ENCODE measurements around the gene UNC79.

The UNC79 gene

DNA sequence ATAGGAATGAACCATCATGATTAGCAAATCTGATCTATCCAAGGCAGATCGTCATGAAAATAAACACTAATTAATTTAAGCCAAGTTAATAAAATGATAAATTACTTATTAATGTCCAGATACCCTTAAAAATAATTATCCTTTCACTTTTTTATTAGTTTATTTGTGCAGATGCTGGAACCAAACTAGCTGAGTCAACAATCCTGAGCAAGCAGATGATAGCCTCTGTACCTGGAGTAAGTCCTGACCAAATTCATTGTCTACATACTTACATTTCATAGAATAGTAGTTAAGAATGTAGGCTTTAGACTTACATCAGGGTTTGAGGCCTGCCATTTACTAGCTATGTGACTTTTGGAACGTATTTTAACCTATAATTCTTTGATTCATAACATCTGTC, 251.7 kb downstream of the UNC79 start:
- Histone ChIP-seq H3K4me1 (ENCODE audit: control insufficient read depth, insufficient read depth, low read length) (peaks cover 10% of the 10 kb centered on the region), H3K27ac (ENCODE audit: insufficient read depth, low read depth, low read length, poor library complexity, severe bottlenecking) (no peak overlapping the region), H3K27me3 (ENCODE audit: control insufficient read depth, insufficient read depth, low read length, poor library complexity, severe bottlenecking) (no peaks in the 10 kb centered on the region), H3K9me3 (ENCODE audit: control insufficient read depth, low read length) (no peaks in the 10 kb centered on the region), H3K36me3 (ENCODE audit: control insufficient read depth, insufficient read depth, low read length) (no peaks in the 10 kb centered on the region), H3K4me3 (ENCODE audit: insufficient read depth, low read depth, low read length) (no peak overlapping the region)
- 100% methylated on average over 1 of the region's 2 CpGs; no CpG with 5 or more reads in 1 of the 2 experiments for WGBS, 2 experiments

DNA sequence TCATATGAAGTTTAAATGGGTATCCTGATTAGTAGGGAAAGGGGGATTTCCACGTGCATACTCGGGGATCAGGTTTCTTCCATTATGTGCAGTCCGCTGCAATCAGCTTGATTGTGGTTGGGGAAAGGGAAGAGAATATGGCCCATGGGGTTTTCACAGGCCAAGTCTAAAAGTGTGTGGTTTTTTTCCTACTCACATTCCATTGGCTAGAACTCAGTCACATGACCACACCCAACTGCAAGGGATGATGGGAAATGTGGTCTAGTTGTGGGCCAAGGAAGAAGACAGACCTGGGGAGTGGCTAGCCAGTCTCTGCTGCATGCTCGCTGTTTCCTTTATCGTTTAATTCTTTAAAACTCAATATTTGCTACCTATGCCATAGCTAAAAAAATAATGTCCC, 252.5 kb downstream of the UNC79 start:
- Histone ChIP-seq H3K9me3 (ENCODE audit: control insufficient read depth, low read length) (no peaks in the 10 kb centered on the region), H3K36me3 (ENCODE audit: control insufficient read depth, insufficient read depth, low read length) (no peaks in the 10 kb centered on the region), H3K27me3 (ENCODE audit: control insufficient read depth, insufficient read depth, low read length, poor library complexity, severe bottlenecking) (no peaks in the 10 kb centered on the region), H3K4me3 (ENCODE audit: insufficient read depth, low read depth, low read length) (no peak overlapping the region), H3K27ac (ENCODE audit: insufficient read depth, low read depth, low read length, poor library complexity, severe bottlenecking) (no peak overlapping the region), H3K4me1 (ENCODE audit: control insufficient read depth, insufficient read depth, low read length) (peaks cover 15% of the 10 kb centered on the region)
- WGBS, 2 experiments, result 86 to 90% methylated on average over 3 to 5 of the region's 5 CpGs

DNA sequence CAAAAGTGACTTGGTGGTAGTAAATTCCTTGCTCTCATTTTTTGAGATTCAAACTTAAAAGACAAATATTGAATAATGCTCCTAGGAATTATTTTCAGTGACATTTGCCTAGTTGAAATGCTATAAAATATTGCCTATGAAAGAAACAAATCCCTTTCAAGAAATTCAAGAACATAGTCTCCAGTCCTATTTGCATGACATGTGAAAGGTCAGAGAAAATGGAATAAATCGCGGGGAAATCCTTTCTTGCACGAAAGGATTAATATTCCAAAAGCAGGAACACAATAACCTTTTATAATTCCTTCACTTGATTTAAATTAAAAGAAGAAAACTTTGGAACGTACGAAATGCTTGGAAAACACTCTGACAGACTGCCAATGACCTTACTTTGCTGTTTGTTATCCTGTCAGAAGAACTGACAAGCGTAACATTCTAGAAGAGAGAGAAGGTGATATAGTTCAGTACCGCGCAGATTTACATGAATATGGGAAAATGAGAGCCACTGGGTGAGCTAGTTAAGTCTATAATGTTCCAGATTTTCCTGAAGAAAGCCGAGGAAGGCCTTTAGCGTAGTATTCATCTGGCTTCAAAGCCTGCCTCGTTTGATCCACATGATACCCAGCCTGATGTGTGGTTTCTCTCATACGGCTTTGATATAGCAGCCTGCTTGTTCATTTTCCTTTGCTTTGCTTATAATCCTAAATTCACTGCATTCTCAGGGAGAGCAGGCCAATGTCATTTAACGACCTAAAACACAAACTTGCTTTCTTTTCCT, 254.6 kb downstream of the UNC79 start:
- 88 to 91% methylated on average over 13 of the region's 13 CpGs for WGBS, 2 experiments
- H3K27ac ChIP-seq (ENCODE audit: insufficient read depth, low read depth, low read length, poor library complexity, severe bottlenecking), result no peak overlapping the region

DNA sequence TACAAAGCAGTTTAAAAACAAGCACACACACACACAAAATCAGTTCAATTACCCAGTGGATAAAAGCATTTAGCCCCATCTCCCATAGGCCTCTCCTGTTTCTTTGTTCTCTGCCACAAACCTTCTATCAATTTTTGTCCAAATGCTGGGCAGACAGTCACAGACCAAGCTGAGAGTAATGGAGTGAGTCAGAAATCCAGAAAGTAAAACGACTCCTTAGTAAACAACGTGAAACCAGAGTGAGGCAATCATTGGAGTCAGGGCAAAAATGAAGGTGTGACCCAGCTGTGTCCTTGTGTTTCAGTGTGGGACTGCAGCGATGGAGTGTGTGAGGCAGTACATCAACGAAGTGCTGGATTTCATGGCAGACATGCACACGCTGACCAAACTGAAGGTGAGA, 255.5 kb downstream of the UNC79 start:
- no peaks in the 10 kb centered on the region for H3K27me3 ChIP-seq (ENCODE audit: control insufficient read depth, insufficient read depth, low read length, poor library complexity, severe bottlenecking)
- peaks cover 32% of the 10 kb centered on the region for H3K4me1 ChIP-seq (ENCODE audit: control insufficient read depth, insufficient read depth, low read length)
- 83 to 90% methylated on average over 5 of the region's 5 CpGs for WGBS, 2 experiments
- H3K9me3 ChIP-seq (ENCODE audit: control insufficient read depth, low read length), result no peaks in the 10 kb centered on the region
- H3K36me3 ChIP-seq (ENCODE audit: control insufficient read depth, insufficient read depth, low read length), result no peaks in the 10 kb centered on the region
- no peak overlapping the region for H3K4me3 ChIP-seq (ENCODE audit: insufficient read depth, low read depth, low read length)
- H3K27ac ChIP-seq (ENCODE audit: insufficient read depth, low read depth, low read length, poor library complexity, severe bottlenecking), result no peak overlapping the region

More for the DNA sequence above, 254.6 kb downstream of the UNC79 start:
- Histone ChIP-seq H3K9me3 (ENCODE audit: control insufficient read depth, low read length) (no peaks in the 10 kb centered on the region), H3K27me3 (ENCODE audit: control insufficient read depth, insufficient read depth, low read length, poor library complexity, severe bottlenecking) (no peaks in the 10 kb centered on the region), H3K4me3 (ENCODE audit: insufficient read depth, low read depth, low read length) (no peak overlapping the region), H3K36me3 (ENCODE audit: control insufficient read depth, insufficient read depth, low read length) (no peaks in the 10 kb centered on the region), H3K4me1 (ENCODE audit: control insufficient read depth, insufficient read depth, low read length) (peaks cover 32% of the 10 kb centered on the region)

DNA sequence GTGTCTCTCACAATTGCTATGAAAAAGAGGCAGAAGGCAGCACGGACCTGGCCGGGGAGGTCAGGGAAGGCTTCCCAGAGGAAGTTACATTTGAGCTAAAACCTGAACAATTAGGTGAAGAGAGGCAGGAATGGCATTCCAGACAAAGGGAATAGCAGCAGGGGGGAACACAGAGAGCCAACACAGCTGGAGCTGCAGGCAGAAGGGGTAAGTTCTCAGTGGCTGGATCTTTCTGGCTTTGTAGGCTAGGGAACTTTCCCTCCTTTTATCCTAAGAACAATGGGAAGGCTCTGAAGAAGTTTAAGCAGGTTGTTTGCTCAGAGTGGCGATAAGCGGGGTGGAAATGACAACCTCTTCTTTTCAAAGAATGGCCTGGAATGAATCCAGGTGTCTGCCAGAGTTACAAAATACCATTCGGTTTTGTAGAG, 257.5 kb downstream of the UNC79 start:
- 3% methylated on average over 5 of the region's 5 CpGs for WGBS, 2 experiments
- Histone ChIP-seq H3K9me3 (ENCODE audit: control insufficient read depth, low read length) (no peaks in the 10 kb centered on the region), H3K27ac (ENCODE audit: insufficient read depth, low read depth, low read length, poor library complexity, severe bottlenecking) (peak overlapping the region; percentile 76), H3K36me3 (ENCODE audit: control insufficient read depth, insufficient read depth, low read length) (no peaks in the 10 kb centered on the region), H3K4me3 (ENCODE audit: insufficient read depth, low read depth, low read length) (no peak overlapping the region), H3K4me1 (ENCODE audit: control insufficient read depth, insufficient read depth, low read length) (peaks cover 42% of the 10 kb centered on the region), H3K27me3 (ENCODE audit: control insufficient read depth, insufficient read depth, low read length, poor library complexity, severe bottlenecking) (no peaks in the 10 kb centered on the region)

DNA sequence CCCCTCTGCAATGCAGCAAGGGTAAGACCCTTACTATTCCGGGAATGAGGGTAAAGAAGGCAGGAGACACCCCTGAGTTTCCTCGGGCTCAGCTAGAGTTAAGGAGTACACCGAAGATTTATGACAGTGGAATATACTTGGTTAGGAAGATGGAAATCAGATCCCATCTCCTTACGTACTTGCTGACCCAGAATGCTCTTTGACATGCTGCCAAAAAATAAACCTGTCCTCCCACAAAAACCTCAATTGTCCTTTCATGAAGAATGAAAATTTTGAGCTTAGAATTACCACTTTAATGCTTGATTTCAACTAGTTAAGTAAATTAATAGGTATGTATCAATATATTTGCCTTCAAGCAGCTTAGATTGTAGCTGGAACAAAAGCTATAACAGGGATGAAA, 258.1 kb downstream of the UNC79 start:
- peak overlapping the region; percentile 76 for H3K27ac ChIP-seq (ENCODE audit: insufficient read depth, low read depth, low read length, poor library complexity, severe bottlenecking)
- H3K4me1 ChIP-seq (ENCODE audit: control insufficient read depth, insufficient read depth, low read length), result peaks cover 42% of the 10 kb centered on the region
- no peaks in the 10 kb centered on the region for H3K27me3 ChIP-seq (ENCODE audit: control insufficient read depth, insufficient read depth, low read length, poor library complexity, severe bottlenecking)
- no peaks in the 10 kb centered on the region for H3K36me3 ChIP-seq (ENCODE audit: control insufficient read depth, insufficient read depth, low read length)
- no peak overlapping the region for H3K4me3 ChIP-seq (ENCODE audit: insufficient read depth, low read depth, low read length)
- WGBS, 2 experiments, result 51 to 61% methylated on average over 3 to 4 of the region's 4 CpGs
- no peaks in the 10 kb centered on the region for H3K9me3 ChIP-seq (ENCODE audit: control insufficient read depth, low read length)

DNA sequence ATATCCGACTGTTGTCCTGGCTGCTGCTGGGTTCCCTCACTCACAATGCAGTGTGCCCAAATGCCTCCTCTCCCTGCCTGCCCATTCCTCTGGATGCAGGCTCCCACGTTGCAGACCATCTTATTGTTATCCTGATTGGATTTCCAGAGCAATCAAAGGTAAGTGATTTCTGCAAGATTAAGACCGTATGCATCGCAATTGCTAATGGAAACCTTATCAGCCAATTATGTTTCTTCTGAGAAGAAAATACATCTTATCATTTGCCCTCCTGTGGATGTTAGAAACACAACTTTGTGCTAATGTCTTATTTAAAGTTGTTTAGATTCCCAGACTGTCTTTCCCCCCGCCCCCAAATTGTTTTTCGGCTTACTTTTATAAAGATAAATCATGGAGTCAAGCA, 259.4 kb downstream of the UNC79 start:
- H3K4me3 ChIP-seq (ENCODE audit: insufficient read depth, low read depth, low read length), result no peak overlapping the region
- peaks cover 48% of the 10 kb centered on the region for H3K4me1 ChIP-seq (ENCODE audit: control insufficient read depth, insufficient read depth, low read length)
- H3K9me3 ChIP-seq (ENCODE audit: control insufficient read depth, low read length), result no peaks in the 10 kb centered on the region
- no peaks in the 10 kb centered on the region for H3K27me3 ChIP-seq (ENCODE audit: control insufficient read depth, insufficient read depth, low read length, poor library complexity, severe bottlenecking)
- H3K36me3 ChIP-seq (ENCODE audit: control insufficient read depth, insufficient read depth, low read length), result no peaks in the 10 kb centered on the region
- H3K27ac ChIP-seq (ENCODE audit: insufficient read depth, low read depth, low read length, poor library complexity, severe bottlenecking), result peak overlapping the region; percentile 6
- 81 to 83% methylated on average over 6 of the region's 6 CpGs for WGBS, 2 experiments

DNA sequence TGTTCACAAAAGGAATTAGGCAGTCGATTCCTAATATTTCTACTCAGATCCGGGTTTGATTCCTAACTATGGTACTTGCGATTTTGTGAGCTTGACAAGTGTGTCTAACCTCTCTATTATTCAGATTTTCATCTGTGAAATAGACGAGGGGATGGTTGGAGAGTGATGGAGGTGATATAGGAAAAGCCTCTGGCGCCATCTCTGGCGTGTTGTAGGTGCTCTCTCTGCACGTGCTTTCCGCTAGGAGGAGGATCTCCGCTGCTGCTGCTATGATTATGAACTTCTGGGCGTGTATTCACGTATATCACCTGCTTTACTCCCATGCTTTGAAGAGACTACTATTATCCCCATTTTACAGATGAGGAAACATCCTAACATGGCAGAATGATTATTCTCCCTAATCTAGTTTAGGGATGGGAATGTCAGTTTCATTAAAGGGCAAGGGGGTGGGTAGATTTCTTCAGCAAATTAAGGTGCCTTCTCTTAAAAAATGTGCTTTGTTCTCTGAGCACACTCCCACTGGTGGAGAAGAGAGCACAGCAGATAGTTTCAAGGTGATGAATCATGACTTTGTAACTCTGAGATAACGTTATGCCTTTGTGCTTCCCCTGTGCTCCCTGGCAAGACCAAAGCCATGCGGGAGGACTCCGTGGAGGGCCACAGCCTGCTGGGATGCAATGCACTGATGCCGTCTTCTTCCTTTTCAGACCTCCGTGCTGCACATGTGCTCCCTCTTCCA, 260.5 kb downstream of the UNC79 start:
- H3K9me3 ChIP-seq (ENCODE audit: control insufficient read depth, low read length), result no peaks in the 10 kb centered on the region
- peaks cover 40% of the 10 kb centered on the region for H3K4me1 ChIP-seq (ENCODE audit: control insufficient read depth, insufficient read depth, low read length)

DNA sequence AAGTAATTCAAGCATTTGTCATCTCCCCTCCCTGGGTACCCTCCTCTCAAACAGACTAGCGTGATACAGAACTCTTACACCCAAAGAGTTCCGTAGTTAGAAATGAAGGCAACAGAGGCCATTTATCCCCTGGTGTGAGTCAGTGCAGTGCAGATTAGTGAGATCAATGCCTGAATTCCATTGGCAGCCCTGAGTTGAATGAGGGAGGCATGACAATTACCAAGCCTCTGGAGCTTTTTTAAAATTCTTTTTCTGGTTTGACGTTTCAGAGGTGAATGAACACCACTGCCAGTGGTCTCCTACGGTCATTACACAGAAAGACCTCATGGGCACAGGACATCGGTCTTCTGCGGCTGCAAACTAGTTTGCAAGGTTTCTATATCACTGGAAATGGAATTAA, 263.2 kb downstream of the UNC79 start:
- H3K4me3 ChIP-seq (ENCODE audit: insufficient read depth, low read depth, low read length), result no peak overlapping the region
- no peaks in the 10 kb centered on the region for H3K36me3 ChIP-seq (ENCODE audit: control insufficient read depth, insufficient read depth, low read length)
- WGBS, 2 experiments, result 6 to 15% methylated on average over 6 of the region's 6 CpGs
- no peaks in the 10 kb centered on the region for H3K9me3 ChIP-seq (ENCODE audit: control insufficient read depth, low read length)
- H3K27me3 ChIP-seq (ENCODE audit: control insufficient read depth, insufficient read depth, low read length, poor library complexity, severe bottlenecking), result no peaks in the 10 kb centered on the region
- H3K27ac ChIP-seq (ENCODE audit: insufficient read depth, low read depth, low read length, poor library complexity, severe bottlenecking), result peak overlapping the region; percentile 65
- H3K4me1 ChIP-seq (ENCODE audit: control insufficient read depth, insufficient read depth, low read length), result peaks cover 29% of the 10 kb centered on the region

More for the DNA sequence above, 260.5 kb downstream of the UNC79 start:
- Histone ChIP-seq H3K27ac (ENCODE audit: insufficient read depth, low read depth, low read length, poor library complexity, severe bottlenecking) (no peak overlapping the region), H3K36me3 (ENCODE audit: control insufficient read depth, insufficient read depth, low read length) (no peaks in the 10 kb centered on the region), H3K27me3 (ENCODE audit: control insufficient read depth, insufficient read depth, low read length, poor library complexity, severe bottlenecking) (no peaks in the 10 kb centered on the region), H3K4me3 (ENCODE audit: insufficient read depth, low read depth, low read length) (no peak overlapping the region)
- 92 to 93% methylated on average over 16 of the region's 16 CpGs for WGBS, 2 experiments

DNA sequence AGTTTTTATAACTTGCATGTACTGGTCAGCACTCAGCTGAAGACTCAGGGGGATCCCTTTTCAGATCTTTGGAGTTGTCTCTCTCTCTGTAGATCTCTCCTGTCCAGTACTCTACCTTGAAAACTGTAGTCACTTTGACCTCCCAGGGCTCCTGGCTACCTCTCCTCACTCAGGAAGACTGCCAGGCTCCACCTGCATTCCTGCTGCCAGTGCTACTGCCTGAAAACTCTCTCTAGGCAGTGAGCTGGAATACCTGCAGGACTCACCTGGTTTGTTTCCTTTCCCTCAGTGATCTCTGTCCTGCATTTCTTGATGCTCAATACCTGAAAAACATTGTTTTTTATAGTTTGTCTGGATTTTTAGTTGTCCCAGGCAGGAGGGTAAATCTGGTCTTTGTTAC, 270.2 kb downstream of the UNC79 start:
- Histone ChIP-seq H3K4me1 (ENCODE audit: control insufficient read depth, insufficient read depth, low read length) (no peaks in the 10 kb centered on the region), H3K27me3 (ENCODE audit: control insufficient read depth, insufficient read depth, low read length, poor library complexity, severe bottlenecking) (no peaks in the 10 kb centered on the region), H3K9me3 (ENCODE audit: control insufficient read depth, low read length) (no peaks in the 10 kb centered on the region), H3K4me3 (ENCODE audit: insufficient read depth, low read depth, low read length) (no peak overlapping the region), H3K36me3 (ENCODE audit: control insufficient read depth, insufficient read depth, low read length) (no peaks in the 10 kb centered on the region), H3K27ac (ENCODE audit: insufficient read depth, low read depth, low read length, poor library complexity, severe bottlenecking) (no peak overlapping the region)

Measured in ectodermal cell (in vitro differentiated cells).